GM21529 (cell line): ENCODE data around the gene MINK1.

Source experiments
- ATAC-seq: cut with Tn5 transposase; IDR thresholded peaks from one replicate; pipeline ENCODE4 v1.9.1; 2021; ENCODE audit not compliant: unreplicated experiment

Gene MINK1

GRCh38 chr17:4833178-4833940, at the start of gene MINK1:
MINK1 (plus strand) TSS chr17:4833340; CDS start chr17:4833584, 244 bp downstream.
- ATAC-seq = peak; percentile 81

GRCh38 chr17:4785311-4786105, 47.6 kb upstream of the MINK1 start:
- ATAC-seq = no peak

GRCh38 chr17:4786106-4786511, 47.0 kb upstream of the MINK1 start, which contains the start of gene VMO1:
VMO1 (minus strand) TSS chr17:4786364; CDS start chr17:4786352, 12 bp downstream.
- no peak for ATAC-seq

- ATAC-seq = no peak
These were observed 46.6 kb upstream of the MINK1 start for GRCh38 chr17:4786516-4786915.

- ATAC-seq = no peak
These were observed 44.9 kb upstream of the MINK1 start for GRCh38 chr17:4788159-4788806.

- ATAC-seq = no peak
These were observed 44.1 kb upstream of the MINK1 start, which contains the start of gene GLTPD2 for GRCh38 chr17:4788807-4789700. GLTPD2 (plus strand) TSS chr17:4788964; CDS start chr17:4789012, 48 bp downstream.

GRCh38 chr17:4789701-4789950, 43.5 kb upstream of the MINK1 start:
- ATAC-seq = no peak

GRCh38 chr17:4789951-4790704, 43.0 kb upstream of the MINK1 start:
- ATAC-seq = peak; percentile 80

GRCh38 chr17:4790705-4791088, 42.4 kb upstream of the MINK1 start:
- no peak for ATAC-seq

- no peak for ATAC-seq
These were observed 38.0 kb upstream of the MINK1 start for GRCh38 chr17:4795168-4795567.

GRCh38 chr17:4796552-4796920, 36.6 kb upstream of the MINK1 start:
- no peak for ATAC-seq

GRCh38 chr17:4800462-4801196, 32.5 kb upstream of the MINK1 start:
- ATAC-seq = no peak

GRCh38 chr17:4802228-4802627, 30.9 kb upstream of the MINK1 start, which contains the start of gene C17orf114:
C17orf114 (minus strand) TSS chr17:4802328.
- ATAC-seq = no peak

- ATAC-seq = no peak
These were observed 26.7 kb upstream of the MINK1 start for GRCh38 chr17:4806456-4806776.

GRCh38 chr17:4806777-4807604, 26.1 kb upstream of the MINK1 start, which contains the start of gene PLD2:
PLD2 (plus strand) TSS chr17:4807152; CDS start chr17:4807773, 621 bp downstream.
- ATAC-seq = peak; percentile 90

GRCh38 chr17:4807605-4808377, 25.3 kb upstream of the MINK1 start:
- ATAC-seq = no peak

- no peak for ATAC-seq
These were observed 24.8 kb upstream of the MINK1 start for GRCh38 chr17:4808378-4808767.
